K562 (cell line): ENCODE measurements around the gene ALDH16A1. TPM values are rescaled to one million over a fixed set of nuclear protein-coding genes. Genes with fewer than 3 reads are reported as not detected.

Source experiments
- ESRRA ChIP-seq: fragments of 450-650 bp; IDR thresholded peaks from 2 replicates; pipeline ENCODE4 v1.6.1; 2014; ENCODE audit warnings: low read depth, mild to moderate bottlenecking, moderate library complexity, borderline replicate concordance
- HSF4 ChIP-seq: fragments of 250-450 bp; sonication (Bioruptor Pico); IDR thresholded peaks from 2 replicates; pipeline ENCODE4 v2.1.2; 2022; ENCODE audit warnings: mild to moderate bottlenecking, moderate library complexity, borderline replicate concordance
- PTBP1 ChIP-seq: fragments of 200-400 bp; formaldehyde crosslinking; IDR thresholded peaks from 2 replicates; pipeline ENCODE4 v1.6.1; 2017; ENCODE audit warnings: low read depth, low read length
- TEAD4 ChIP-seq, 2 experiments: sonication (generic) in 1 of 2; formaldehyde crosslinking in 1 of 2; IDR thresholded peaks; 2 replicates each; pipeline versions ENCODE4 v1.6.1 to v1.8.0; 2012 to 2022; ENCODE audit warnings: borderline replicate concordance in 1 of 2, inconsistent platforms in 1 of 2, low read length in 1 of 2, mild to moderate bottlenecking in 1 of 2, missing genetic modification reagents in 1 of 2
- THAP7 ChIP-seq: fragments of 250-450 bp; sonication (Bioruptor Pico); IDR thresholded peaks from 2 replicates; pipeline ENCODE4 v1.5.0; 2021
- YY1 ChIP-seq, 3 experiments: IDR thresholded peaks; 2 replicates each; pipeline ENCODE4 v1.6.1; 2011; ENCODE audit warnings: low read length in 2 of 3, mild to moderate bottlenecking in 2 of 3, moderate library complexity in 2 of 3, borderline replicate concordance in 1 of 3, control low read depth in 1 of 3, low read depth in 1 of 3; ENCODE audit not compliant: insufficient read depth in 3 of 3, insufficient replicate concordance in 2 of 3, control insufficient read depth in 1 of 3, insufficient read length in 1 of 3; ENCODE audit errors: extremely low read depth in 1 of 3
- ZBTB49 ChIP-seq: sonication (generic); formaldehyde crosslinking; IDR thresholded peaks from 2 replicates; pipeline ENCODE4 v1.8.0; 2022; ENCODE audit warnings: missing genetic modification reagents, mild to moderate bottlenecking, borderline replicate concordance
- ZNF174 ChIP-seq: fragments of 250-450 bp; sonication (Bioruptor Pico); IDR thresholded peaks from 2 replicates; pipeline ENCODE4 v1.4.0; 2020; ENCODE audit warnings: mild to moderate bottlenecking
- ZNF384 ChIP-seq: IDR thresholded peaks from 2 replicates; pipeline ENCODE4 v1.6.1; 2012; ENCODE audit warnings: low read depth, low read length, improper control_type of control experiment
- ZNF407 ChIP-seq: fragments of 450-650 bp; IDR thresholded peaks from 2 replicates; pipeline ENCODE4 v1.6.1; 2016; ENCODE audit warnings: low read depth
- ZNF436 ChIP-seq: fragments of 250-450, 450-650 bp; sonication (Bioruptor Pico); formaldehyde crosslinking; IDR thresholded peaks from 2 replicates; pipeline ENCODE4 v1.7.0; 2020; ENCODE audit warnings: mild to moderate bottlenecking
- ZNF444 ChIP-seq: fragments of 250-450 bp; sonication (Bioruptor Pico); IDR thresholded peaks from 2 replicates; pipeline ENCODE4 v1.4.0; 2020; ENCODE audit warnings: mild to moderate bottlenecking, moderate library complexity
- polyA plus RNA-seq, 8 experiments: library from polyadenylated mRNA; depleted of rRNA in 4 of 8; stranded (reverse) in 5 of 8; unstranded in 3 of 8; fragments of >200 nt; fragmentation: Nextera tagmentation in 2 of 8; fragmentation: Illumina TruSeq in 1 of 8; extraction: Ambion mirVana in 2 of 8; extraction: Trizol in 1 of 8; gene quantifications; 2 replicates each; pipeline versions ENCODE4 v1.2.1 to v1.2.3, GENCODE V29; 2011 to 2014; ENCODE audit warnings: inconsistent platforms in 1 of 8, missing spikeins in 1 of 8
- total RNA-seq, 7 experiments: library from RNA; depleted of rRNA in 6 of 7; stranded (reverse); fragments of >200 nt in 6 of 7; fragmentation: Illumina TruSeq in 2 of 7; extraction: Trizol in 2 of 7; gene quantifications; 2 replicates each; pipeline versions ENCODE4 v1.2.1 to v1.2.3, GENCODE V29; 2011 to 2021; ENCODE audit warnings: low replicate concordance in 1 of 7
- TF ChIP-seq, protein P1 (sequence below): fragments of 250-450 bp; sonication (Bioruptor Pico); IDR thresholded peaks from 2 replicates; pipeline ENCODE4 v1.8.0; 2021; ENCODE audit warnings: moderate library complexity, mild to moderate bottlenecking, inconsistent platforms
- TF ChIP-seq, protein P2 (sequence below): fragments of 450-650 bp; formaldehyde crosslinking; IDR thresholded peaks from 2 replicates; pipeline ENCODE4 v1.4.0; 2022; ENCODE audit warnings: mild to moderate bottlenecking, moderate library complexity

ALDH16A1 gene
- total and polyA plus RNA-seq, 9 of the 15 experiments (the other 6 are each of a cell fraction or from before 2014, with no cell fraction given): 2.2 to 52.2 (median 7.6) TPM

DNA sequence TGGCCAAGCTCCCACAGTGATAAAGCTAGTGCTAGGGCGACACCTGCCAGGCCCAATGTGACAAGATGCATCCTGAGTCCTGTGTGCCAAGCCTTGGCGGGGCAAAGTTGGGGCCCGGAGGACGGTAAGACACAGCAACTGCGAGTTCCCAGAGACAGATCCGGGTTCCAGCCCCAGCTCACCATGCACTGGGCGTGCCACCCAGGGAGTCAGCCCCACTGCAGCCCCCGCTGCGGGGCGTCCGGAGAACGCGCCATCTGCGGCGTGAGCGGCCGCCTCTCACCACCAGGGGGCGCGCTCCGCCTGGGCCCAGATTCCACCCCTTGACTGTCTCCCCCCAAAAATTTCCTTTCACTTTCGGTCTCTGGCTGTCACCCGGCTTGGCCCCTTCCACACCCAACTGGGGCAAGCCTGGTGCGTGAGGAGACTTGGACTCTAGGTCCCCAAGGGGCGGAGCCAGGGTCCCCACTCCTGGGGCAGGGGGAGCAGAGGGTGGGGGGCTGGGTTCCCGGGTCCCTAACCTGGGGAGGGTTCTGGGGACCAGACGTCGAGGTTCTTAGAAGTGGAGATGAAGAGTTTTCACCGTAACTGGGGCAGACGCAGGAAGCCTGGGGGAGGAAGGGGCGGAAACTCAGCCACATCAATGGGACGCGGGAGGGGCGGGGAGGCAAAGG, 21.0 kb downstream of the ALDH16A1 start, which contains the start of gene FLT3LG (continued):
- TF ChIP-seq ZBTB49 (CRISPR knock-in tag) (no peak), TEAD4 (IDR thresholded peaks at IDR 0.05; ENCODE audit: low read length) (0 out of 2 replicates have a peak, but pooled peaks have one; percentile 29), TEAD4 (CRISPR knock-in tag; IDR thresholded peaks at IDR 0.05; ENCODE audit: borderline replicate concordance) (no peak), ZNF174 (CRISPR knock-in tag) (no peak), HSF4 (no peak), PTBP1 (no peak), THAP7 (CRISPR knock-in tag) (no peak), ZNF444 (no peak), ZNF436 (CRISPR knock-in tag) (no peak), ZNF407 (no peak), ZNF384 (no peak), ESRRA (peak; percentile 67), YY1 (IDR thresholded peaks at IDR 0.05; ENCODE audit: borderline replicate concordance in 1 of 3, control insufficient read depth in 1 of 3, extremely low read depth in 1 of 3, insufficient read depth in 3 of 3, insufficient read length in 1 of 3, insufficient replicate concordance in 2 of 3, low read depth in 1 of 3, low read length in 2 of 3) (peak in 2 of 3 experiments; percentile 60 to 65)
- TF ChIP-seq, protein P1, sequence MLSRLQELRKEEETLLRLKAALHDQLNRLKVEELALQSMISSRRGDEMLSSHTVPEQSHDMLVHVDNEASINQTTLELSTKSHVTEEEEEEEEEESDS (CRISPR knock-in tag): no peak
- TF ChIP-seq, protein P2, sequence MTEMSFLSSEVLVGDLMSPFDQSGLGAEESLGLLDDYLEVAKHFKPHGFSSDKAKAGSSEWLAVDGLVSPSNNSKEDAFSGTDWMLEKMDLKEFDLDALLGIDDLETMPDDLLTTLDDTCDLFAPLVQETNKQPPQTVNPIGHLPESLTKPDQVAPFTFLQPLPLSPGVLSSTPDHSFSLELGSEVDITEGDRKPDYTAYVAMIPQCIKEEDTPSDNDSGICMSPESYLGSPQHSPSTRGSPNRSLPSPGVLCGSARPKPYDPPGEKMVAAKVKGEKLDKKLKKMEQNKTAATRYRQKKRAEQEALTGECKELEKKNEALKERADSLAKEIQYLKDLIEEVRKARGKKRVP: no peak
